Fibroblast of skin of left quadriceps (primary cell): ENCODE data around the gene STAB1.

Experiments
- DNase-seq, 2 experiments: peaks; one replicate each; pipeline ENCODE4 v3.0.0-alpha.2; 2013; ENCODE audit warnings: low read depth in 2 of 2

STAB1 gene

DNA sequence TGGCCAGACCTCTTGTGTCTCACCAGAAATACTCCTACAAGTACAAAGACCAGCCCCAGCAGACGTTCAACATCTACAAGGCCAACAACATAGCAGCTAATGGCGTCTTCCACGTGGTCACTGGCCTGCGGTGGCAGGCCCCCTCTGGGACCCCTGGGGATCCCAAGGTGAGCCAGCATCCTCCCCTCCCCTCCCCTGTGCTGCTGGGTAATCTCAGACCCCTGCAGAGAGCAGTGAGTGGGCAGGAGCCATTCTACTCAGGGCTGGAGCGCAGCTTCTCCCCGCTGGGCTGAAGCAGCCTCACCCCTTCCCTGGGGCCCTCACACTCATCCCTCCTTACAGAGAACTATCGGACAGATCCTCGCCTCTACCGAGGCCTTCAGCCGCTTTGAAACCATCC is 9.8 kb downstream of the STAB1 start:
- no peak for DNase-seq

DNA sequence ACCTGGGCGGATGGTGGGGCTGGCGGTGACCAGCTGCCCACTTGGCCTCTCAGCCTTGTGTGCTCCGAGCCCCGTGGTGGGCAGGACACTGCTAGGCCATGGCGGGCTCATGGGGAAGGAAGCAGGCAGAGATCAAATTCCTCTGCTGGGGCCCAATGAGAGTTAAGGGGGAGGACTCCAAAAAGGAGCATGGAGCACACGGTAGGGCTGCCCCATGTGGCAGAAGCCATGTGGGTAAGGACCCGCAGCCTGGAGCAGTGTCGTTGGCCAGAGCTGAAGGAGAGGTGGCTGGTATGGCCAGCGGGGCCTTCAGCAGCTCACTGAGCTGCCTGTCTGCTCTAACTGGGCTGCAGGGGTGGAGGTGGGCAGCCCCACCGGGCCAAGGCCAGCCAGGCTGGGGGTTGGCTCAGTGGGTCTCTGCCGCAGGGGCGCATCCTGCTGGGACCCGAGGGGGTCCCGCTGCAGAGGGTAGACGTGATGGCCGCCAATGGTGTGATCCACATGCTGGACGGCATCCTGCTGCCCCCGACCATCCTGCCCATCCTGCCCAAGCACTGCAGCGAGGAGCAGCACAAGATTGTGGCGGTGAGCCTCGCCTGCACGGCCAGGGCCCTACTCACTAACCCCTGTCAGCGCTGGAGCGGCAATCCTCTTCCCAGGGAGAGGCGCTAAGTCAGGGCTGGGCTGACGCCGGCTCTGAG is 11.3 kb downstream of the STAB1 start:
- DNase-seq: no peak

DNA sequence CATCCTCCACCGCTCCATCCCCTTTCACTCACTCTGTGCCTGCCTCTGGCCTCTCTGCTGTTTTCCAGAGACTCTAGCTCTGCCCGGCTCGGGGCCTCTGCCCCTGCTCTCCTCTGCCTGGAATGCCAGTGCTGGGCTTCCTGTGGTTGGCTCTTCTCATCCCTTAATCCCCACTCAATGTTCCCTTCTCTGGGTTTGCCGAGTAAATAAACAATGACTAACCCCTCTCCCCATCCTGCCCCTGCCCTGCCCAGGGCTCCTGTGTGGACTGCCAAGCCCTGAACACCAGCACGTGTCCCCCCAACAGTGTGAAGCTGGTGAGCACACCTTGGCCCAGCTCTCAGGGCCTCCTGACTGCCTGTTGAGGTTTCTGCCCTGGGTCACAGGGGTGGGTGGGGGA is 12.2 kb downstream of the STAB1 start:
- no peak for DNase-seq

DNA sequence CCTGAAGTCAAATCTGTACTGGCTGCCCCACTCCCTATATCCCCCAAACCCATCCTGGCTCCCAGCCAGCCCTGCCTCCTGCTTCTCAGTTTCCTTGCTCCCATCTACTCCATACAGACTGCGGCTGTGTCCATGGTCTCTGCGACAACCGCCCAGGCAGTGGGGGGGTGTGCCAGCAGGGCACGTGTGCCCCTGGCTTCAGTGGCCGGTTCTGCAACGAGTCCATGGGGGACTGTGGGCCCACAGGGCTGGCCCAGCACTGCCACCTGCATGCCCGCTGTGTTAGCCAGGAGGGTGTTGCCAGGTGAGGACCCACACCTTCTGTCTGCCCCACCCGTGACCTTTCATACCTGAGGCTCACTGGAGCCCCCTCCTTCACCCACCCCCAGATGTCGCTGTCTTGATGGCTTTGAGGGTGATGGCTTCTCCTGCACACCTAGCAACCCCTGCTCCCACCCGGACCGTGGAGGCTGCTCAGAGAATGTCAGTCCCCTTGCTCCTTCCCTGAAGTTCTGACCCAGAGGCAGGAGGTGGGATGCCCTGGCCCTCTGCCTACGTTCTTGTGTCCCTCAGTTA is 14.7 kb downstream of the STAB1 start:
- no peak for DNase-seq

DNA sequence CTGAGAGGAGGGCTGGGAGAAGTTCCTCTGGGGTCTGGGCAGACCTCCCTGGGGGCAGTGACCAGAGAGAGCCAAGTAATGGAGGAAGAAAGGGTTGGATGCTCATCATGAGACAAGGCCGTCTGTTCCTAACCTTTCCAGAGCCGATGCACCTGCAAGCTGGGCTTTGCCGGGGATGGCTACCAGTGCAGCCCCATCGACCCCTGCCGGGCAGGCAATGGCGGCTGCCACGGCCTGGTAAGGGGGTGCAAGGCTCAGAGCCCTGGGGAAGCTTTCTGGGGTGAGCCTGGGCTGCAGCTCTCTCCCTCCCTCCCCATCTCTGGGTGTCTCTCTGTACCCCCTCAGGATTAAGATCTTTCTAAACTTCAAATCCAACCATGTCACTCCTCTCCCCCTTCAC is 16.4 kb downstream of the STAB1 start:
- DNase-seq: no peak

DNA sequence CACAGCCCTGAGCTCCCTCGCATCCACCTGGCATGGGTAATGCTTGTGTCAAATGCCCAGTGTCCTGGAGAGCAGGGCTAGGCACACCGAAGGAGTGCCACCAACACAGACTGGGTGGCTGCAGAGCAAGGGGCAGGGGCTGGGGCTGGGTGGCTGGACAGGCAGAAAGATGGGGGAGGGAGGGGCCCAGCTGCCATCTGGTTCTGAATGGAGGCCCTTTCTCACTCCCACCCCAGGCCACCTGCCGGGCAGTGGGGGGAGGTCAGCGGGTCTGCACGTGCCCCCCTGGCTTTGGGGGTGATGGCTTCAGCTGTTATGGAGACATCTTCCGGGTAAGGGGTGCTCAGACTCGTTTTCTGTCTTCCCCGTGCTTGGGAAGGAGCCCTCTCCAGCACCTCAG is 17.0 kb downstream of the STAB1 start:
- no peak for DNase-seq

DNA sequence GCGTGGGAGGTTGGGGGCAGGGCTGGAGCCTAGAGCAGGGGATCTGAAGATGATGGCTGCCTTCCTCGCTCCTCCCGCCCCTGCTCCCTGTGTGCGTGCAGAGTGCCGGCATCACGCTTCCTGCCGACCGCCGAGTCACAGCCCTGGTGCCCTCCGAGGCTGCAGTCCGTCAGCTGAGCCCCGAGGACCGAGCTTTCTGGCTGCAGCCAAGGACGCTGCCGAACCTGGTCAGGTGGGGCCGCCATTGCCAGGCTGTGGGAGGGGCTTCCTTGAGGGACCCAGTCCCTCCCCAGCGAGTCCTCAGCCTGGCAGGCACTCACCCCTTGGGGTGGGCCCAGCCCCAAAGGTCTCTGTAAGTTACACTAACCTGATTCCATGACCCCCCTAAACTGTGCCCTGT is 17.6 kb downstream of the STAB1 start:
- DNase-seq: no peak

DNA sequence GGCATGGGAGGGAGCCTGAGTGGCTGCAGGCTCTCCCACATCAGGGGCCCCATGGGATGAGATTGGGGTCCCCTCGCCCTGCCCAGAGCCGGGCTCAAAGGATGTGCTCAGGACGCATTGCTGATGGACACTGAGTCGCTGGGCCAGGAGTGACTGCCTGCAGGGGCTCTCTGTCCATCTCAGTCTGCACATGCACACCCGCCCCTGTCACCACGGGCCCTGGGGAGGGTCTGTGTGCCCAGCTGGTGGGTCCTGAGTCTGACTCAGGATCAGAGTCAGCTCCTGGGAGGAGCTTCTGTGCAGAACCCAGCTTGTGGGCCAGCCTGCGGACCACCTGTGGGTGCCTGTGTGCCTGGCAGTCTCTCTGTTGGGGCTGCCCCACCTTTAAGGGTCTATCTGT is 18.1 kb downstream of the STAB1 start:
- no peak for DNase-seq

DNA sequence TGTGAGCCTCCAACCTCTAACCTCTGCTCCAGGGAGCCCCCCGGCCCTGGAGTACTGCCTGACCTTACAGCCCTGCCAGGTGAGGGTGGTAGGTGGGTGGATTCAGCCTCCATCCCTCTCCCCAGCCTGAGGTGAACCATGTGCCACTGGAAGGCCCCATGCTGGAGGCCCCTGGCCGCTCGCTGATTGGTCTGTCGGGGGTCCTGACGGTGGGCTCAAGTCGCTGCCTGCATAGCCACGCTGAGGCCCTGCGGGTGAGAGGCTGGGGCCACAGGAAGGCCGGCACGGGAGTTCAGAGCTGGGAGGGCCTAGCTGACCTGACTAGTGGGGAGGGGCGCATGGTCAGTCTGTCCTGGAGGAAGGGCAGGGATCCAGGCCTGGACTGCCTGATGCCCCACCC is 19.4 kb downstream of the STAB1 start:
- DNase-seq: no peak

DNA sequence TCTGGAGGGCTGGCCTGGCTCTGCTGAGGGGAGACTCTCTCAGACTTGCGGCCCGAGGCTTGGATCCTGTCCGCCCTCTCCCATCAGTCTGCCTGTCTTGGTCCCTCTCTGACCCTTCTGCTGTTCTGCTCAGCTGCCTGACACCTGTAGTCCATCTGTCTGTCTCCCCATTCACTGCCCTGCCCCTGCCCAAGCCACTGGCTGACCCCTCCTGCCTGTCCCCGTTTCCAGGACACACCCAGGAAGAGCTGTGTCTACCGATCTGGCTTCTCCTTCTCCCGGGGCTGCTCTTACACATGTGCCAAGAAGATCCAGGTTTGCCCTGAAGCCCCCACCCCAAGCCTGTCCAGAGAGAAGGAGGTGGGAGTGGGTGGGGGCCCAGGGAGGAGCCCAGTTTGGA is 20.1 kb downstream of the STAB1 start:
- DNase-seq: no peak

DNA sequence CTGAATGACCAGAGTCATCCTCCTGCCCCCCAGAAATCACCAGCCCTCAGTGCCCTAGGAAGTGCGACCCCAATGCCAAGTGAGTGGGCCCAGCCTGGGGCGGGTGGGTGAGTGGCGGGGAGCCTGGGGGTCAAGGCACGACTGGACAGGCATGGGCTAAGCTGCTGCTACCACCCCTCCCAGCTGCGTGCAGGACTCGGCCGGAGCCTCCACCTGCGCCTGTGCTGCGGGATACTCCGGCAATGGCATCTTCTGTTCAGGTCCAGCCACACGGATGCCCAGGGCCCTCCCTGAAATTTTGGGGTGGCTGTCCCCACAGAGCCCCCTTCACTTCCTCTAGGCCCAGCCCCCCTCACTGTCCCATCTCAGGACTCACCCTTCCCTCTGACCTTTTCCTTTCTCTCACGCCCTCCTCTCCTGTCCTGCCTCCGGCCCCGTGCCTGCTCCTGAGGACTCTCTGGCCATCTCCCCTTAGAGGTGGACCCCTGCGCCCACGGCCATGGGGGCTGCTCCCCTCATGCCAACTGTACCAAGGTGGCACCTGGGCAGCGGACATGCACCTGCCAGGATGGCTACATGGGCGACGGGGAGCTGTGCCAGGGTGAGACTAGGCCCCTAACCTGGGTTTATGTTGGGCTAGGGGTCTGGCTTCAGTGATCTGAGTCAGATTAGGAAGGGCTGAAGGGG is 21.5 kb downstream of the STAB1 start:
- no peak for DNase-seq

DNA sequence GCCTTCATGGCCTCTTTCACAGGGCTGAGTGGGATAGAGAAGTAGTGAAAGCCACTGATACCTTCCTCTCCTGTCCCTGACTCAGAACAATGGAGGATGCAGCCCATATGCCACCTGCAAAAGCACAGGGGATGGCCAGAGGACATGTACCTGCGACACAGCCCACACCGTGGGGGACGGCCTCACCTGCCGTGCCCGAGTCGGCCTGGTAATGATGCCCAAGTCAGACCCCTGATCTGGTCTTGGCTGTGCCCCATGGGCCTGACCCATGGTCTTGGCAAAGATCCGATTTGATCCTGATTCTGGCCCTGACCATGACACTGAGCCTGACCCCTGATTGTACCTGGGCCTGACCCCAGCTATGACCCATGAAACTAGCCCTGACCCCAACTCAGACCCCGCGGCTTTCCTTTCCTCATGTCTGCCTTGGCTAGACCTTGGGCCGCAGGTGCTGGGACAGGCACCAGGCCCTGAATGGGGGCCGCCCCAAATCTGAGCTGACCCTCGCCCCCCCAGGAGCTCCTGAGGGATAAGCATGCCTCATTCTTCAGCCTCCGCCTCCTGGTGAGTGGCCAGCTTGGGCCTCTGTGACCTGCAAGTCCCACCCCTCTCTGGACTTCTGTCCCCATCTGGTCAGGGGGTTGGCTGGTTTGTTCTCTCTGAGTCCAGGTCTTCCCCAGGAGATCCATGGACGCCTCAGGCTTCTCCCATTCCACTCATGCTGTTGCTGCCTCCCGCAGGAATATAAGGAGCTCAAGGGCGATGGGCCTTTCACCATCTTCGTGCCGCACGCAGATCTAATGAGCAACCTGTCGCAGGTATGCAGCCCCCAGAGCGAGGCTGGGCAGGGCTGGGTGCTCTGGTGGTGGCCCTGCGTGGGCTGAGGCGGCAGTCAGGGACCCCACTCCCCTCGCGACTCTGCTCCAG is 22.9 kb downstream of the STAB1 start:
- DNase-seq: no peak

DNA sequence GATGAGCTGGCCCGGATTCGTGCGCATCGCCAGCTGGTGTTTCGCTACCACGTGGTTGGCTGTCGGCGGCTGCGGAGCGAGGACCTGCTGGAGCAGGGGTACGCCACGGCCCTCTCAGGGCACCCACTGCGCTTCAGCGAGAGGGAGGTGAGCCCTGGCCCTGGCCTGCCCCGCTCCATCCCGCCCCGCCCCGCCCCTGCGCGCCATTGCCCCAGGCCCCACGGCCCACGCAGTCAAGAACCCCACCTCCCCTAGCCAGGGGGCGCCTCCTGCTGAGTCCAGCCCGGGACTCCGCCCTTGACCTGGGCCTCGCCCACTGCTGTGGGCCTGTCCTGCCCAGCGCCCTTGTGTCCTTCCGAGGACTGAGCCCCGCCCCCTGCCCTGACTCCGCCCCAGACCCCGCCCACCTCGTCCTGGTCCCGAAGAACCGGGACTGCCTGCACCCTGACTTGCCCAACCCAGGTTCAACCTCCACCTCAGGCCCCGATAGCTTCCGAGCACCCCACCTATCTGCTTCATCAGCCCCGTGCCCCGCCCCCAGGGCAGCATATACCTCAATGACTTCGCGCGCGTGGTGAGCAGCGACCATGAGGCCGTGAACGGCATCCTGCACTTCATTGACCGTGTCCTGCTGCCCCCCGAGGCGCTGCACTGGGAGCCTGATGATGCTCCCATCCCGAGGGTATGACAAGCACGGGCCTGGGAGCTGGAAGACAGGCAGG is 23.7 kb downstream of the STAB1 start:
- DNase-seq: no peak

DNA sequence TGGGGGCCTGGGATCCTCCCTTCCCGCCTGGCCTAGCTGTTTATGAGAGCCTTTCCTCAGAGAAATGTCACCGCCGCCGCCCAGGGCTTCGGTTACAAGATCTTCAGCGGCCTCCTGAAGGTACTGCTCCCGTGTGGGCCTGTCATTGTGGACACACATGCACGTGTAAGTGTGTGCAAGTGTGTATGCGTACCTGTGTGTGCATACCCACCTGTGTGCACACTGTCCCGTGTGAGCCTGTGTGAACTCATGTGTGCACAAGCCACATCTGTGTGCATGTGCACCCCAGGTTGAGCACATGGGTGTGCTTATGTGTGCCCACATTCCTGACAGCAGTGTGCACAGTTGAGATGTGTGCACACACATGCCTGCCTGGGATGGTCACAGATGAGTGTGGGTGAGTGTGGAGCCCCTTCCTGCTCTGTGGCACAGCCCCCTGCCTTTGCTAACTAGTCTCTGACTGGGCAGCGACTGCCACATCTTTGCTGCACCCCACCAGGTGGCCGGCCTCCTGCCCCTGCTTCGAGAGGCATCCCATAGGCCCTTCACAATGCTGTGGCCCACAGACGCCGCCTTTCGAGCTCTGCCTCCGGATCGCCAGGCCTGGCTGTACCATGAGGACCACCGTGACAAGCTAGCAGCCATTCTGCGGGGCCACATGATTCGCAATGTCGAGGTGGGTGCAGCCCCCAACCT is 24.5 kb downstream of the STAB1 start:
- DNase-seq: no peak

DNA sequence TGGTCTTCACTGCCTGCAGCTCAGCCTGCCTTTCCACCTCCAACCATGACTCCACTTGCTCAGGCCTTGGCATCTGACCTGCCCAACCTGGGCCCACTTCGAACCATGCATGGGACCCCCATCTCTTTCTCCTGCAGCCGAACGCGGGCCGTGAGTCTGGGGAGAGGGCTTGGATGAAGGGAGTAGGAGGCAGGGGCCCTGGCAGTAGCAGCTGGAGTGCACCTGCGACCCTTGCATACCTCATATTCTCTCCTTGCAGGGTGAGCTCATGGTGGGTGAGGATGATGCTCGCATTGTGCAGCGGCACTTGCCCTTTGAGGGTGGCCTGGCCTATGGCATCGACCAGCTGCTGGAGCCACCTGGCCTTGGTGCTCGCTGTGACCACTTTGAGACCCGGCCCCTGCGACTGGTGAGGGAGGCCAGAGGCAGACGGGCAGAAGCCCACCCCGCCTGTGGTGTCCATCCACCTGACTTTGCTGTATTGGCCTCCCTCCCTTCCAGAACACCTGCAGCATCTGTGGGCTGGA is 25.1 kb downstream of the STAB1 start:
- DNase-seq: no peak

DNA sequence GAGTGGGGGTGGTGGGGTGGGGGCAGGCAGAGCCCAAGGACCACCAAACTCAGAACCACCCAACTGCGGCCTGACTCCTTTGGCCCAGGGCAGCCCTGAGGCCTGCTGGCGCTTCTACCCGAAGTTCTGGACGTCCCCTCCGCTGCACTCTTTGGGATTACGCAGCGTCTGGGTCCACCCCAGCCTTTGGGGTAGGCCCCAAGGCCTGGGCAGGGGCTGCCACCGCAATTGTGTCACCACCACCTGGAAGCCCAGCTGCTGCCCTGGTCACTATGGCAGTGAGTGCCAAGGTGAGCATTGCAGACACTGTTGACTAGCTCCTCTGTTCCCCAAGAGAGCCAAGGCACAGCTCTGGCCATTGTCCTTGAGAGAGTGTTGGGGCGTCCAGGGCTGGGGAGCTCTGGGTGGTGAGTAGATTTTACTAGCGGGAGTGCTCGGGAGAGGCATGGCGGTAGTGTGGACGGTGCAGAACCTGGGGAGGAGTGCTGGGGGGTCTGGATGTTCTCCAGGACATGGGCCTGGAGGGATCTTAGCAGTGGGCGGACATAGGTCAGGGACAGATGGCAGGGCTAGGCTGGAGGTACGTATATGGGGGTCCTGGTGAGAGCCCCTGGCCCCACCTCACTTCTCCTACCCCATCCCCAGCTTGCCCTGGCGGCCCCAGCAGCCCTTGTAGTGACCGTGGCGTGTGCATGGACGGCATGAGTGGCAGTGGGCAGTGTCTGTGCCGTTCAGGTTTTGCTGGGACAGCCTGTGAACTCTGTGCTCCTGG is 25.8 kb downstream of the STAB1 start:
- no peak for DNase-seq

DNA sequence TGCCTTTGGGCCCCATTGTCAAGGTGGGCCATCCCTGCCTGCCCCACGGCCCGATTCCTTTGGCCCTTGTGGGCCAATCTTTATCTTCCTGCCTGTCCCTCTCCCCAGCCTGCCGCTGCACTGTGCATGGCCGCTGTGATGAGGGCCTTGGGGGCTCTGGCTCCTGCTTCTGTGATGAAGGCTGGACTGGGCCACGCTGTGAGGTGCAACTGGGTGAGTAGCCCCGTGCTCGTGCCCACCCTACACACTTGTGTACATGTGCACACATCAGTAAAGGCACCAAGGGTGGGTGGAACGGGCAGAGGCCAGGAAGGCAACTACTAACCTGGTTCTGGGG is 26.3 kb downstream of the STAB1 start:
- DNase-seq: no peak

DNA sequence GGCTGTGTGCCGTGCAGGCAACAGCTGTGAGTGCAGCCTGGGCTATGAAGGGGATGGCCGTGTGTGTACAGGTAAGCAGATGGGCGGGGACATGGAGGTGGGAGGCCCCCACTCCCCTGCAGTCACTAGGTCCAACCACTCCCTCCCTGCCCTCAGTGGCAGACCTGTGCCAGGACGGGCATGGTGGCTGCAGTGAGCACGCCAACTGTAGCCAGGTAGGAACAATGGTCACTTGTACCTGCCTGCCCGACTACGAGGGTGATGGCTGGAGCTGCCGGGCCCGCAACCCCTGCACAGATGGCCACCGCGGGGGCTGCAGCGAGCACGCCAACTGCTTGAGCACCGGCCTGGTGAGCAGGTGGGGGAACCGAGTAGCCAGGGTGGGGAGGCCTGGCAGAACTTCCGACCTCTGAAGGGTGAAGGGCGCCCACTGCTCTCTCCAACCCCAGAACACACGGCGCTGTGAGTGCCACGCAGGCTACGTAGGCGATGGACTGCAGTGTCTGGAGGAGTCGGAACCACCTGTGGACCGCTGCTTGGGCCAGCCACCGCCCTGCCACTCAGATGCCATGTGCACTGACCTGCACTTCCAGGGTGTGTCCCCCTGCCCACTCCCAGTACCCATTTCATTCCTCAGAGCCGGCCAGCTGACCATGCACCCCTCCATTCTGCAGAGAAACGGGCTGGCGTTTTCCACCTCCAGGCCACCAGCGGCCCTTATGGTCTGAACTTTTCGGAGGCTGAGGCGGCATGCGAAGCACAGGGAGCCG is 26.9 kb downstream of the STAB1 start:
- no peak for DNase-seq

DNA sequence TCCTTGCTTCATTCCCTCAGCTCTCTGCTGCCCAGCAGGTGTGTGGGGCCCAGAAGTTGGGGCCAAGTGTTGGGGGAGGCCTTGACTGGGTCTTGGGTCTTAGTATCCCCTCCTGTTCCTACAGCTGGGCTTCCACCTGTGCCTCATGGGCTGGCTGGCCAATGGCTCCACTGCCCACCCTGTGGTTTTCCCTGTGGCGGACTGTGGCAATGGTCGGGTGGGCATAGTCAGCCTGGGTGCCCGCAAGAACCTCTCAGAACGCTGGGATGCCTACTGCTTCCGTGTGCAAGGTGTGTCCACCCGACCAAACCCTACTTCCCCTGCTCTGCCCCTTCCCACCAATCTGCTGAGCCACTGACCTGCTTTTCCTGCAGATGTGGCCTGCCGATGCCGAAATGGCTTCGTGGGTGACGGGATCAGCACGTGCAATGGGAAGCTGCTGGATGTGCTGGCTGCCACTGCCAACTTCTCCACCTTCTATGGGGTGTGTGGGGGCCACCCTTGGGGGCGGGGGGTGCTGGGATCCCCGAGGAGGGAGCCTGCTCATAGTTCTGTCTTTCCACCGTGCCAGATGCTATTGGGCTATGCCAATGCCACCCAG is 27.6 kb downstream of the STAB1 start:
- no peak for DNase-seq
